ENCODE data around the gene SPRR1A. TPM values are rescaled to one million over a fixed set of nuclear protein-coding genes. Genes with fewer than 3 reads are reported as not detected.

SPRR1A gene
- polyA plus RNA-seq, 3 donors, result not detected

- Mint-ChIP-seq H3K36me3 (no peaks in the 10 kb centered on the region), H3K4me3 (no peak within 1 kb of the TSS), H3K27ac (peak within 1 kb of the TSS in 1 of 7 donors; percentile 41), H3K4me1 (no peaks in the 10 kb centered on the region), H3K27me3 (ENCODE audit: low read depth in 3 of 3) (peaks cover 2 to 8% (median 4%) of the 10 kb centered on the region in 3 donors), H3K9me3 (peaks cover 0 to 4% (median 0%) of the 10 kb centered on the region in 7 donors)
- intact Hi-C loops (cut with micrococcal nuclease), result no loop called here
- H3K27ac ChIP-seq (ENCODE audit: low read depth in 1 of 2, low read length in 2 of 2), result no peak within 1 kb of the TSS
- TF ChIP-seq, protein P1, sequence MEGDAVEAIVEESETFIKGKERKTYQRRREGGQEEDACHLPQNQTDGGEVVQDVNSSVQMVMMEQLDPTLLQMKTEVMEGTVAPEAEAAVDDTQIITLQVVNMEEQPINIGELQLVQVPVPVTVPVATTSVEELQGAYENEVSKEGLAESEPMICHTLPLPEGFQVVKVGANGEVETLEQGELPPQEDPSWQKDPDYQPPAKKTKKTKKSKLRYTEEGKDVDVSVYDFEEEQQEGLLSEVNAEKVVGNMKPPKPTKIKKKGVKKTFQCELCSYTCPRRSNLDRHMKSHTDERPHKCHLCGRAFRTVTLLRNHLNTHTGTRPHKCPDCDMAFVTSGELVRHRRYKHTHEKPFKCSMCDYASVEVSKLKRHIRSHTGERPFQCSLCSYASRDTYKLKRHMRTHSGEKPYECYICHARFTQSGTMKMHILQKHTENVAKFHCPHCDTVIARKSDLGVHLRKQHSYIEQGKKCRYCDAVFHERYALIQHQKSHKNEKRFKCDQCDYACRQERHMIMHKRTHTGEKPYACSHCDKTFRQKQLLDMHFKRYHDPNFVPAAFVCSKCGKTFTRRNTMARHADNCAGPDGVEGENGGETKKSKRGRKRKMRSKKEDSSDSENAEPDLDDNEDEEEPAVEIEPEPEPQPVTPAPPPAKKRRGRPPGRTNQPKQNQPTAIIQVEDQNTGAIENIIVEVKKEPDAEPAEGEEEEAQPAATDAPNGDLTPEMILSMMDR (IDR thresholded peaks at IDR 0.05), result no peak
- H3K4me2 ChIP-seq (replicated peaks; ENCODE audit: extremely low read depth, low read length, poor library complexity, severe bottlenecking), result no peak within 1 kb of the TSS
- 90% methylated on average over 2 of the region's 6 CpGs for WGBS (ENCODE audit: insufficient coverage)
- no peaks in the 10 kb centered on the region for H3K9me3 ChIP-seq (replicated peaks in 1 of 2; ENCODE audit: control insufficient read depth in 1 of 2, insufficient read depth in 1 of 2, low read length in 2 of 2)
- no peaks in the 10 kb centered on the region for H4K20me1 ChIP-seq (ENCODE audit: insufficient read depth, low read length)
- no peak for DNase-seq
- H3K4me3 ChIP-seq (replicated peaks in 1 of 3; ENCODE audit: low read depth in 2 of 3, low read length in 3 of 3), result no peak within 1 kb of the TSS
- H2AFZ ChIP-seq (ENCODE audit: insufficient read depth, low read depth, low read length, poor library complexity, severe bottlenecking), result no peak within 1 kb of the TSS
- H3K27me3 ChIP-seq (ENCODE audit: control insufficient read depth in 2 of 2, insufficient read depth in 2 of 2, low read length in 2 of 2), result no peaks in the 10 kb centered on the region
- no peaks in the 10 kb centered on the region for H3K4me1 ChIP-seq (ENCODE audit: control insufficient read depth in 1 of 2, insufficient read depth in 2 of 2, low read length in 2 of 2)
- H3K9ac ChIP-seq (ENCODE audit: insufficient read depth, low read length, poor library complexity, severe bottlenecking), result no peak within 1 kb of the TSS
- no peaks in the 10 kb centered on the region for H3K36me3 ChIP-seq (replicated peaks in 1 of 2; ENCODE audit: control insufficient read depth in 1 of 2, insufficient read depth in 2 of 2, low read length in 2 of 2)
- H3K79me2 ChIP-seq (ENCODE audit: insufficient read depth, low read length), result no peaks in the 10 kb centered on the region
Measured at GRCh38 chr1:152970495-152970894, 13.4 kb upstream of the SPRR1A start, which contains the start of gene SPRR4. Gene SPRR4 (plus strand): TSS chr1:152970648. CDS start chr1:152971891, 1,243 bp downstream.

GRCh38 chr1:152972196-152972886 is 11.5 kb upstream of the SPRR1A start:
- H3K27ac ChIP-seq (ENCODE audit: low read depth in 1 of 2, low read length in 2 of 2), result no peak overlapping the region
- H2AFZ ChIP-seq (ENCODE audit: insufficient read depth, low read depth, low read length, poor library complexity, severe bottlenecking), result no peak overlapping the region
- no peaks in the 10 kb centered on the region for H3K4me1 Mint-ChIP-seq
- H3K4me3 Mint-ChIP-seq, result no peak overlapping the region
- H3K27ac Mint-ChIP-seq, result no peak overlapping the region
- H3K9me3 ChIP-seq (replicated peaks in 1 of 2; ENCODE audit: control insufficient read depth in 1 of 2, insufficient read depth in 1 of 2, low read length in 2 of 2), result no peaks in the 10 kb centered on the region
- H3K36me3 ChIP-seq (replicated peaks in 1 of 2; ENCODE audit: control insufficient read depth in 1 of 2, insufficient read depth in 2 of 2, low read length in 2 of 2), result no peaks in the 10 kb centered on the region
- peaks cover 0 to 5% (median 2%) of the 10 kb centered on the region in 3 donors for H3K27me3 Mint-ChIP-seq (ENCODE audit: low read depth in 3 of 3)
- H3K27me3 ChIP-seq (ENCODE audit: control insufficient read depth in 2 of 2, insufficient read depth in 2 of 2, low read length in 2 of 2), result no peaks in the 10 kb centered on the region
- no peaks in the 10 kb centered on the region for H3K4me1 ChIP-seq (ENCODE audit: control insufficient read depth in 1 of 2, insufficient read depth in 2 of 2, low read length in 2 of 2)
- intact Hi-C loops (cut with micrococcal nuclease), result no loop called here
- no peaks in the 10 kb centered on the region for H4K20me1 ChIP-seq (ENCODE audit: insufficient read depth, low read length)
- H3K9ac ChIP-seq (ENCODE audit: insufficient read depth, low read length, poor library complexity, severe bottlenecking), result no peak overlapping the region
- no peak overlapping the region for H3K4me2 ChIP-seq (replicated peaks; ENCODE audit: extremely low read depth, low read length, poor library complexity, severe bottlenecking)
- H3K79me2 ChIP-seq (ENCODE audit: insufficient read depth, low read length), result no peaks in the 10 kb centered on the region
- peaks cover 0 to 3% (median 0%) of the 10 kb centered on the region in 7 donors for H3K9me3 Mint-ChIP-seq
- TF ChIP-seq, protein P1 (IDR thresholded peaks at IDR 0.05), result no peak
- DNase-seq, result no peak
- WGBS (ENCODE audit: insufficient coverage), result 17% methylated on average over 1 of the region's 4 CpGs
- no peaks in the 10 kb centered on the region for H3K36me3 Mint-ChIP-seq
- no peak overlapping the region for H3K4me3 ChIP-seq (replicated peaks in 1 of 3; ENCODE audit: low read depth in 2 of 3, low read length in 3 of 3)
